HUES48 (cell line): Measurements from ENCODE around the gene CASP8.

ENCODE experiments used
- H3K27ac ChIP-seq: one replicate; pipeline ENCODE4 v1.7.0; 2013; ENCODE audit warnings: low read depth, low read length, inconsistent platforms
- H3K27me3 ChIP-seq: 2 replicates; pipeline ENCODE4 v1.6.1; 2013; ENCODE audit warnings: mild to moderate bottlenecking, low read length; ENCODE audit not compliant: control insufficient read depth, insufficient read depth
- H3K36me3 ChIP-seq: 2 replicates; pipeline ENCODE4 v1.6.1; 2013; ENCODE audit warnings: low read length; ENCODE audit not compliant: control insufficient read depth, insufficient read depth
- H3K4me1 ChIP-seq: 2 replicates; pipeline ENCODE4 v1.6.1; 2013; ENCODE audit warnings: mild to moderate bottlenecking, low read length; ENCODE audit not compliant: control insufficient read depth, insufficient read depth
- H3K4me3 ChIP-seq: 2 replicates; pipeline ENCODE4 v1.5.1; 2013; ENCODE audit warnings: mild to moderate bottlenecking, low read depth, low read length
- H3K9ac ChIP-seq: 2 replicates; pipeline ENCODE4 v1.6.1; 2013; ENCODE audit warnings: mild to moderate bottlenecking, low read depth, low read length, moderate library complexity
- H3K9me3 ChIP-seq: 2 replicates; pipeline ENCODE4 v1.6.1; 2013; ENCODE audit warnings: low read length; ENCODE audit not compliant: control insufficient read depth, insufficient read depth

The CASP8 gene

GRCh38 chr2:201261471-201261870 is 1.1 kb downstream of the CASP8 start:
- H3K36me3 ChIP-seq, result no peaks in the 10 kb centered on the region
- H3K9me3 ChIP-seq, result no peaks in the 10 kb centered on the region
- no peaks in the 10 kb centered on the region for H3K27me3 ChIP-seq
- peaks cover 16% of the 10 kb centered on the region for H3K4me1 ChIP-seq
- no peak overlapping the region for H3K27ac ChIP-seq
- no peak overlapping the region for H3K4me3 ChIP-seq
- H3K9ac ChIP-seq, result no peak overlapping the region

- Histone ChIP-seq H3K36me3 (no peaks in the 10 kb centered on the region), H3K4me3 (no peak overlapping the region), H3K9ac (no peak overlapping the region), H3K27ac (no peak overlapping the region), H3K27me3 (no peaks in the 10 kb centered on the region), H3K9me3 (no peaks in the 10 kb centered on the region), H3K4me1 (peaks cover 16% of the 10 kb centered on the region)
These were observed 1.6 kb downstream of the CASP8 start for GRCh38 chr2:201261906-201262305.

GRCh38 chr2:201262718-201263117 is 2.4 kb downstream of the CASP8 start:
- Histone ChIP-seq H3K27ac (no peak overlapping the region), H3K4me3 (no peak overlapping the region), H3K9ac (no peak overlapping the region), H3K4me1 (peaks cover 13% of the 10 kb centered on the region), H3K9me3 (no peaks in the 10 kb centered on the region), H3K27me3 (no peaks in the 10 kb centered on the region), H3K36me3 (no peaks in the 10 kb centered on the region)

GRCh38 chr2:201263779-201264178 is 3.4 kb downstream of the CASP8 start:
- peaks cover 2% of the 10 kb centered on the region for H3K4me1 ChIP-seq
- no peak overlapping the region for H3K4me3 ChIP-seq
- no peaks in the 10 kb centered on the region for H3K27me3 ChIP-seq
- no peak overlapping the region for H3K27ac ChIP-seq
- no peaks in the 10 kb centered on the region for H3K9me3 ChIP-seq
- no peaks in the 10 kb centered on the region for H3K36me3 ChIP-seq
- no peak overlapping the region for H3K9ac ChIP-seq

GRCh38 chr2:201264472-201265173 is 4.3 kb downstream of the CASP8 start:
- Histone ChIP-seq H3K27me3 (no peaks in the 10 kb centered on the region), H3K4me3 (no peak overlapping the region), H3K9ac (no peak overlapping the region), H3K36me3 (no peaks in the 10 kb centered on the region), H3K27ac (no peak overlapping the region), H3K9me3 (no peaks in the 10 kb centered on the region), H3K4me1 (no peaks in the 10 kb centered on the region)

GRCh38 chr2:201266629-201267028 is 6.3 kb downstream of the CASP8 start:
- Histone ChIP-seq H3K27ac (no peak overlapping the region), H3K4me3 (no peak overlapping the region), H3K36me3 (no peaks in the 10 kb centered on the region)

GRCh38 chr2:201267278-201268030 is 7.1 kb downstream of the CASP8 start:
- Histone ChIP-seq H3K9me3 (no peaks in the 10 kb centered on the region), H3K36me3 (no peaks in the 10 kb centered on the region), H3K9ac (no peak overlapping the region), H3K27ac (no peak overlapping the region), H3K4me1 (no peaks in the 10 kb centered on the region), H3K4me3 (no peak overlapping the region), H3K27me3 (no peaks in the 10 kb centered on the region)

More at GRCh38 chr2:201266629-201267028, 6.3 kb downstream of the CASP8 start:
- Histone ChIP-seq H3K9ac (no peak overlapping the region), H3K4me1 (no peaks in the 10 kb centered on the region), H3K9me3 (no peaks in the 10 kb centered on the region), H3K27me3 (no peaks in the 10 kb centered on the region)

GRCh38 chr2:201269764-201270163 is 9.4 kb downstream of the CASP8 start:
- Histone ChIP-seq H3K36me3 (no peaks in the 10 kb centered on the region), H3K27ac (no peak overlapping the region), H3K9me3 (no peaks in the 10 kb centered on the region), H3K4me1 (no peaks in the 10 kb centered on the region), H3K27me3 (no peaks in the 10 kb centered on the region), H3K4me3 (no peak overlapping the region), H3K9ac (no peak overlapping the region)

- Histone ChIP-seq H3K27ac (no peak overlapping the region), H3K9ac (no peak overlapping the region), H3K4me3 (no peak overlapping the region), H3K4me1 (no peaks in the 10 kb centered on the region), H3K9me3 (no peaks in the 10 kb centered on the region), H3K36me3 (no peaks in the 10 kb centered on the region), H3K27me3 (no peaks in the 10 kb centered on the region)
These were observed 10.1 kb downstream of the CASP8 start for GRCh38 chr2:201270293-201271001.

GRCh38 chr2:201271917-201272316 is 11.6 kb downstream of the CASP8 start:
- Histone ChIP-seq H3K27me3 (no peaks in the 10 kb centered on the region), H3K9me3 (no peaks in the 10 kb centered on the region), H3K9ac (no peak overlapping the region), H3K27ac (no peak overlapping the region), H3K36me3 (no peaks in the 10 kb centered on the region), H3K4me3 (no peak overlapping the region), H3K4me1 (no peaks in the 10 kb centered on the region)
